GM18519 (cell line): Measurements from ENCODE around the gene PANX2.

Experiments used
- ATAC-seq: cut with Tn5 transposase; IDR thresholded peaks from one replicate; pipeline ENCODE4 v1.9.1; 2021; ENCODE audit warnings: mild to moderate bottlenecking, moderate library complexity; ENCODE audit not compliant: unreplicated experiment, low FRiP score

PANX2 gene

GRCh38 chr22:50225200-50225969, 54.9 kb downstream of the PANX2 start:
- no peak for ATAC-seq

GRCh38 chr22:50226063-50226874, 55.7 kb downstream of the PANX2 start:
- ATAC-seq = no peak

- ATAC-seq = no peak
Measured at GRCh38 chr22:50226875-50227165, 56.3 kb downstream of the PANX2 start.

GRCh38 chr22:50227579-50228215, 57.2 kb downstream of the PANX2 start:
- no peak for ATAC-seq

GRCh38 chr22:50228366-50228765, 57.8 kb downstream of the PANX2 start:
- ATAC-seq = no peak

GRCh38 chr22:50229370-50229769, 58.8 kb downstream of the PANX2 start:
- no peak for ATAC-seq
